Activated B cell treated with CpG ODN at 0.5 μM for 24 hours (primary cell): ENCODE data around the gene BDNF. TPM values are rescaled to one million over a fixed set of nuclear protein-coding genes. Genes with fewer than 3 reads are reported as not detected.

ENCODE experiments used
- ATAC-seq: fragments of 200-7000 bp; cut with Tn5 transposase; one replicate; pipeline ENCODE4 v1.10.0; 2021; ENCODE audit warnings: low read depth, mild to moderate bottlenecking, moderate library complexity
- CTCF ChIA-PET: fragments of 350-600 bp; sonication (Branson Sonifier 250); formaldehyde crosslinking; loops from one replicate; lab custom pipeline; 2021; ENCODE audit warnings: antibody characterized with exemption; lab: Charles Lee
- POLR2A ChIA-PET: fragments of 350-600 bp; sonication (Branson Sonifier 250); formaldehyde crosslinking; loops from one replicate; lab custom pipeline; 2021; ENCODE audit warnings: antibody characterized with exemption; lab: Charles Lee
- DNase-seq: peaks from one replicate; pipeline ENCODE4 v3.0.0; 2022
- H3K27ac Mint-ChIP-seq: one replicate; pipeline ENCODE4 v1.8.0; 2020; ENCODE audit warnings: mixed read lengths
- H3K27me3 Mint-ChIP-seq: one replicate; pipeline ENCODE4 v1.8.0; 2021; ENCODE audit warnings: mixed read lengths
- H3K36me3 Mint-ChIP-seq: one replicate; pipeline ENCODE4 v1.8.0; 2021; ENCODE audit warnings: low read depth, mixed read lengths
- H3K4me1 Mint-ChIP-seq: one replicate; pipeline ENCODE4 v1.8.0; 2021; ENCODE audit warnings: mixed read lengths
- H3K4me3 Mint-ChIP-seq: one replicate; pipeline ENCODE4 v1.8.0; 2020; ENCODE audit warnings: mild to moderate bottlenecking, mixed read lengths
- H3K9me3 Mint-ChIP-seq: one replicate; pipeline ENCODE4 v1.8.0; 2020; ENCODE audit warnings: mixed read lengths
- CTCF ChIP-seq: fragments of 200-600 bp; IDR thresholded peaks from one replicate; pipeline ENCODE4 v1.8.0; 2022; ENCODE audit warnings: antibody characterized with exemption, mild to moderate bottlenecking
- intact Hi-C: fragments of 100-400 bp; cut with micrococcal nuclease; formaldehyde crosslinking; loops from one replicate; pipeline ENCODE4 v1.15.1; 2024
- total RNA-seq: library from RNA; stranded (reverse); gene quantifications from 2 replicates; pipeline ENCODE4 v1.2.3, GENCODE V29; 2022

The BDNF gene
- total RNA-seq, 1 donor from 2014 or later, result not detected

DNA sequence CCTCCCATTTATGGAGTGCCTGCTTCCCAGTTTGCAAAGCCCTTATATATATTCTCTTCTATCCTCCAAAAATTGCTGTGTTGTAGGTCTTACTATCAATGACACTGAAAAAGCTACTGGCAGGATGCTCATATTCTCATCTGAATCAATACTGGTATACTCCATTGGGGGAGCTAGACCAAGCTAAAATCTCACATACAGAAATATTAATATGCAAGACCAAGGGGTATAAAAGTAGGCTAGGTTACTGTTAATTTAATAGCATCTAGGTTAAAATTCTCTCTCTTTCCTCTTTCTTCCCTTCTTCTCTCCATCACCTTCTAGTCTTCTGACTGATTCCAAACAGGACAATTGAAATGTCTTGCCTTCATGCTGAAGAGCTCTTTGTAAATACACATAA is 17.1 kb upstream of the BDNF start:
- ATAC-seq (no peak), DNase-seq (no peak)
- Mint-ChIP-seq H3K27ac (no peak overlapping the region), H3K4me1 (peaks cover 6% of the 10 kb centered on the region), H3K36me3 (no peaks in the 10 kb centered on the region), H3K27me3 (peaks cover 46% of the 10 kb centered on the region), H3K4me3 (no peak overlapping the region), H3K9me3 (peaks cover 4% of the 10 kb centered on the region)
- intact Hi-C loops, result no loop called here
- POLR2A ChIA-PET, result no interaction called here
- no peak for TF ChIP-seq CTCF
- CTCF ChIA-PET, result interaction anchor here (0.8 to 1.1 kb wide), 2 partner anchors 12 to 812 kb away, joined by 3 to 5 read pairs; no protein-coding TSS in a partner anchor

- peaks cover 3% of the 10 kb centered on the region for H3K4me1 Mint-ChIP-seq
- CTCF ChIA-PET, result interaction anchor here (1.1 kb wide), 1 partner anchor 12 kb away, joined by 5 read pairs; no protein-coding TSS in a partner anchor
Measured at GRCh38 chr11:27716835-27717234, 16.6 kb upstream of the BDNF start.

GRCh38 chr11:27716216-27716615 is 16.0 kb upstream of the BDNF start:
- POLR2A ChIA-PET, result no interaction called here
- Mint-ChIP-seq H3K9me3 (peaks cover 4% of the 10 kb centered on the region), H3K4me3 (no peak overlapping the region), H3K36me3 (no peaks in the 10 kb centered on the region), H3K27ac (no peak overlapping the region), H3K27me3 (peaks cover 37% of the 10 kb centered on the region), H3K4me1 (peaks cover 3% of the 10 kb centered on the region)
- no peak for TF ChIP-seq CTCF
- CTCF ChIA-PET, result no interaction called here
- no peak for DNase-seq
- intact Hi-C loops, result no loop called here
- ATAC-seq, result no peak

More at GRCh38 chr11:27716835-27717234, 16.6 kb upstream of the BDNF start:
- intact Hi-C loops, result no loop called here
- Mint-ChIP-seq H3K36me3 (no peaks in the 10 kb centered on the region), H3K27ac (no peak overlapping the region), H3K27me3 (peaks cover 42% of the 10 kb centered on the region), H3K9me3 (peaks cover 4% of the 10 kb centered on the region), H3K4me3 (no peak overlapping the region)
- DNase-seq (no peak), ATAC-seq (no peak)
- no peak for TF ChIP-seq CTCF
- POLR2A ChIA-PET, result no interaction called here

DNA sequence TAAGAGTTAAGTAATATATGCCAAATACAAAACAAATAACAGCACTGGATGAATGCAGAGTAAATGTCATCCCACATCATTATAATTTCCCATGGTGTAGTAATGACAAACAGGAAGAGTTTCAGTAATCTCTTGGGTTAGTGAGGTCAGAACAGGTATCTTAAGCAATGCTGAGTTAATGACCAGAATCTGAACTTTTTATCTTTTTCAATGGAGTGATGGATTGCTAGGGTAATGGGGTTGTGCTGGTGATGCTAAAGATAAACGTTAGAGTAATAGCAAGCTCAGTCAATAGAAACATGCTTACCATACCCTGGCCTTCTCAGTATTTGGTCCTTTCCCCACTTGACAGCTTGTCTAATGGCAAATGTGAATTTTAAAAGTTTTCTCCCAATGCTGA is 11.5 kb upstream of the BDNF start:
- no peaks in the 10 kb centered on the region for H3K36me3 Mint-ChIP-seq
- no peaks in the 10 kb centered on the region for H3K4me1 Mint-ChIP-seq
- ChIA-PET CTCF (interaction anchor here (1.1 kb wide), 1 partner anchor 13 kb away, joined by 4 read pairs; no protein-coding TSS in a partner anchor), POLR2A (no interaction called here)
- H3K9me3 Mint-ChIP-seq, result no peaks in the 10 kb centered on the region
- no peak for TF ChIP-seq CTCF
- no peak overlapping the region for H3K27ac Mint-ChIP-seq
- ATAC-seq, result no peak
- no peak overlapping the region for H3K4me3 Mint-ChIP-seq
- peaks cover 8% of the 10 kb centered on the region for H3K27me3 Mint-ChIP-seq
- intact Hi-C loops, result no loop called here
- DNase-seq, result no peak

GRCh38 chr11:27710536-27710935 is 10.3 kb upstream of the BDNF start:
- ATAC-seq (no peak), DNase-seq (no peak)
- no peaks in the 10 kb centered on the region for H3K9me3 Mint-ChIP-seq
- ChIA-PET CTCF (no interaction called here), POLR2A (no interaction called here)
- no peak overlapping the region for H3K27ac Mint-ChIP-seq
- H3K36me3 Mint-ChIP-seq, result no peaks in the 10 kb centered on the region
- no peaks in the 10 kb centered on the region for H3K4me1 Mint-ChIP-seq
- intact Hi-C loops, result no loop called here
- H3K4me3 Mint-ChIP-seq, result no peak overlapping the region
- H3K27me3 Mint-ChIP-seq, result peaks cover 13% of the 10 kb centered on the region
- no peak for TF ChIP-seq CTCF
